Activated B cell treated with CpG ODN at 0.5 μM for 24 hours (primary cell): Measurements from ENCODE around the gene BNC2. TPM values are rescaled to one million over a fixed set of nuclear protein-coding genes. Genes with fewer than 3 reads are reported as not detected.

ENCODE experiments used
- ATAC-seq: fragments of 200-7000 bp; cut with Tn5 transposase; one replicate; pipeline ENCODE4 v1.10.0; 2021; ENCODE audit warnings: low read depth, mild to moderate bottlenecking, moderate library complexity
- CTCF ChIA-PET: fragments of 350-600 bp; sonication (Branson Sonifier 250); formaldehyde crosslinking; loops from one replicate; lab custom pipeline; 2021; ENCODE audit warnings: antibody characterized with exemption; lab: Charles Lee
- POLR2A ChIA-PET: fragments of 350-600 bp; sonication (Branson Sonifier 250); formaldehyde crosslinking; loops from one replicate; lab custom pipeline; 2021; ENCODE audit warnings: antibody characterized with exemption; lab: Charles Lee
- DNase-seq: peaks from one replicate; pipeline ENCODE4 v3.0.0; 2022
- H3K27ac Mint-ChIP-seq: one replicate; pipeline ENCODE4 v1.8.0; 2020; ENCODE audit warnings: mixed read lengths
- H3K27me3 Mint-ChIP-seq: one replicate; pipeline ENCODE4 v1.8.0; 2021; ENCODE audit warnings: mixed read lengths
- H3K36me3 Mint-ChIP-seq: one replicate; pipeline ENCODE4 v1.8.0; 2021; ENCODE audit warnings: low read depth, mixed read lengths
- H3K4me1 Mint-ChIP-seq: one replicate; pipeline ENCODE4 v1.8.0; 2021; ENCODE audit warnings: mixed read lengths
- H3K4me3 Mint-ChIP-seq: one replicate; pipeline ENCODE4 v1.8.0; 2020; ENCODE audit warnings: mild to moderate bottlenecking, mixed read lengths
- H3K9me3 Mint-ChIP-seq: one replicate; pipeline ENCODE4 v1.8.0; 2020; ENCODE audit warnings: mixed read lengths
- CTCF ChIP-seq: fragments of 200-600 bp; IDR thresholded peaks from one replicate; pipeline ENCODE4 v1.8.0; 2022; ENCODE audit warnings: antibody characterized with exemption, mild to moderate bottlenecking
- intact Hi-C: fragments of 100-400 bp; cut with micrococcal nuclease; formaldehyde crosslinking; loops from one replicate; pipeline ENCODE4 v1.15.1; 2024
- total RNA-seq: library from RNA; stranded (reverse); gene quantifications from 2 replicates; pipeline ENCODE4 v1.2.3, GENCODE V29; 2022

The BNC2 gene
- total RNA-seq, 1 donor from 2014 or later = not detected

- no peak overlapping the region for H3K4me3 Mint-ChIP-seq
- no peak overlapping the region for H3K27ac Mint-ChIP-seq
- H3K27me3 Mint-ChIP-seq = no peaks in the 10 kb centered on the region
- no peak for ATAC-seq
- POLR2A ChIA-PET = no interaction called here
- H3K4me1 Mint-ChIP-seq = no peaks in the 10 kb centered on the region
- CTCF ChIA-PET = no interaction called here
- H3K36me3 Mint-ChIP-seq = no peaks in the 10 kb centered on the region
- no peak for TF ChIP-seq CTCF
- H3K9me3 Mint-ChIP-seq = no peaks in the 10 kb centered on the region
- intact Hi-C loops = no loop called here
- DNase-seq = no peak
Measured at GRCh38 chr9:16369427-16369826, 501.0 kb downstream of the BNC2 start.

GRCh38 chr9:16368237-16369087 lies 502.0 kb downstream of the BNC2 start:
- CTCF ChIA-PET = no interaction called here
- no peak for ATAC-seq
- no peak for TF ChIP-seq CTCF
- Mint-ChIP-seq H3K4me1 (no peaks in the 10 kb centered on the region), H3K27me3 (no peaks in the 10 kb centered on the region), H3K36me3 (no peaks in the 10 kb centered on the region), H3K27ac (no peak overlapping the region), H3K4me3 (no peak overlapping the region), H3K9me3 (no peaks in the 10 kb centered on the region)
- POLR2A ChIA-PET = no interaction called here
- intact Hi-C loops = no loop called here
- no peak for DNase-seq

GRCh38 chr9:16367605-16368231 lies 502.8 kb downstream of the BNC2 start:
- no peak overlapping the region for H3K27ac Mint-ChIP-seq
- POLR2A ChIA-PET = no interaction called here
- intact Hi-C loops = no loop called here
- ATAC-seq = no peak
- no peaks in the 10 kb centered on the region for H3K27me3 Mint-ChIP-seq
- no peaks in the 10 kb centered on the region for H3K9me3 Mint-ChIP-seq
- no peak for TF ChIP-seq CTCF
- H3K36me3 Mint-ChIP-seq = no peaks in the 10 kb centered on the region
- H3K4me1 Mint-ChIP-seq = no peaks in the 10 kb centered on the region
- no peak overlapping the region for H3K4me3 Mint-ChIP-seq
- no peak for DNase-seq
- CTCF ChIA-PET = no interaction called here

GRCh38 chr9:16364347-16364746 lies 506.1 kb downstream of the BNC2 start:
- DNase-seq = no peak
- ChIA-PET CTCF (no interaction called here), POLR2A (no interaction called here)

More at GRCh38 chr9:16364347-16364746, 506.1 kb downstream of the BNC2 start:
- no peak overlapping the region for H3K4me3 Mint-ChIP-seq
- ATAC-seq = no peak
- H3K36me3 Mint-ChIP-seq = no peaks in the 10 kb centered on the region
- no peaks in the 10 kb centered on the region for H3K27me3 Mint-ChIP-seq
- no peaks in the 10 kb centered on the region for H3K4me1 Mint-ChIP-seq
- intact Hi-C loops = no loop called here
- no peak overlapping the region for H3K27ac Mint-ChIP-seq
- no peaks in the 10 kb centered on the region for H3K9me3 Mint-ChIP-seq
- no peak for TF ChIP-seq CTCF
